IPS DF 6.9 (cell line): Measurements from ENCODE around the gene BCL7A.
"Not testable (repeated sequence)": the region's sequence is repeated elsewhere in the genome, so short reads cannot be mapped to it uniquely, and the experiment has no call there.

Experiments used
- DNase-seq: peaks from one replicate; pipeline ENCODE4 v3.0.0-alpha.2; 2013; ENCODE audit warnings: low read depth, low spot score
- H3K27ac ChIP-seq: one replicate; pipeline ENCODE4 v1.5.1; 2013; ENCODE audit warnings: low read length, control low read depth
- H3K27me3 ChIP-seq: 2 replicates; pipeline ENCODE4 v1.6.1; 2013; ENCODE audit warnings: mild to moderate bottlenecking, low read length; ENCODE audit not compliant: control insufficient read depth, insufficient read depth
- H3K36me3 ChIP-seq: 2 replicates; pipeline ENCODE4 v1.6.1; 2013; ENCODE audit warnings: low read length; ENCODE audit not compliant: control insufficient read depth, insufficient read depth
- H3K4me1 ChIP-seq: 2 replicates; pipeline ENCODE4 v1.6.1; 2013; ENCODE audit warnings: low read length; ENCODE audit not compliant: control insufficient read depth, insufficient read depth
- H3K4me3 ChIP-seq: 2 replicates; pipeline ENCODE4 v1.5.1; 2013; ENCODE audit warnings: mild to moderate bottlenecking, low read length
- H3K9me3 ChIP-seq: 2 replicates; pipeline ENCODE4 v1.6.1; 2013; ENCODE audit warnings: low read length, inconsistent platforms; ENCODE audit not compliant: control insufficient read depth, insufficient read depth
- WGBS: extraction: QIAGEN DNeasy Blood & Tissue Kit; methylation state at CpG from one replicate; pipeline ENCODE4 v1.1.7; 2013; ENCODE audit warnings: mixed read lengths, missing lambda C conversion rate; ENCODE audit not compliant: insufficient read length, insufficient coverage; 5-methylcytosine and 5-hydroxymethylcytosine counted together

Gene BCL7A

GRCh38 chr12:122041458-122041857 lies 19.8 kb downstream of the BCL7A start:
- not testable (repeated sequence) for H3K4me1 ChIP-seq, H3K4me3 ChIP-seq, H3K27ac ChIP-seq, H3K27me3 ChIP-seq, DNase-seq, H3K9me3 ChIP-seq
- H3K36me3 ChIP-seq, result peaks cover 12% of the 10 kb centered on the region
- no CpG with 5 or more reads among the region's 3 CpGs for WGBS

DNA sequence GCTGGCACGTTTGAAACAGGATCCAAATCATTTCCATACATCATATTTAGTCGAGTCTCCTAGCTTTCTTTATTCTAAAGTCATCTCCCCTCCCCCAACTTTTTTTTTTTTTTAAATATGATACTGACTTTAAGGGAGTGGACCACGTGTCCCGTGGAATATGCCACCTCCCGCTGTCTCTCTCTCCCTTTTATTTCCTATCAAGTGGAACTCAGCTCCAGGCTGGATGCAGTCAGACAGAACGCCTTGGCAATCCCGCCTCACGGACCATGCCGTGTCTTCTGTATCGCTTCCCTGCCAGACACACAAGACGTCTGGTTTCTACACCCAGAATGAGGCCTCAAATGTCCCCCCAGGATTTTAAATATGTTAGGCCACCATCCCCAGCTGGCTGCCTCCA lies 21.2 kb downstream of the BCL7A start:
- Histone ChIP-seq H3K36me3 (peaks cover 9% of the 10 kb centered on the region), H3K4me1 (0 out of 2 replicates have a peak, but pooled peaks cover 1% of the 10 kb centered on the region), H3K4me3 (no peak overlapping the region), H3K27ac (no peak overlapping the region), H3K9me3 (peaks cover 2% of the 10 kb centered on the region; the same call in 1 of the 2 replicates), H3K27me3 (no peaks in the 10 kb centered on the region)
- WGBS, result no CpG with 5 or more reads among the region's 11 CpGs
- DNase-seq, result no peak

DNA sequence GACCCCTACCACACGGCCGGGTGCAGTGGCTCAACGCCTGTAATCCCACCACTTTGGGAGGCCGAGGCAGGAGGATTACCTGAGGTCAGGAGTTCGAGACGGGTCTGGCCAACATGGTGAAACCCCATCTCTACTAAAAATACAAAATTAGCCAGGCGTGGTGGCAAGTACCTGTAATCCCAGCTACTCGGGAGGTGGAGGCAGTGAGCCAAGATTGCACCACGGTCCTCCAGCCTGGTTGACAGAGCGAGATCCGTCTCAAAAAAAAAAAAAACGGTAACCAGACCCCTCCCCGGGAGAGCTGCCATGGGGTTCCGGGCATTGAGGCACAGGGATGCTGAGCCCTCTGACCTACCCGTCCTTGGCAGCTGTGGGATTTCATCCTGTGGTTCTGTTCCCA lies 21.8 kb downstream of the BCL7A start:
- peaks cover 2% of the 10 kb centered on the region; the same call in 1 of the 2 replicates for H3K9me3 ChIP-seq
- H3K27me3 ChIP-seq, result no peaks in the 10 kb centered on the region
- H3K4me1 ChIP-seq, result 0 out of 2 replicates have a peak, but pooled peaks cover 1% of the 10 kb centered on the region
- WGBS, result no CpG with 5 or more reads among the region's 15 CpGs
- no peak overlapping the region for H3K4me3 ChIP-seq
- DNase-seq, result no peak
- H3K36me3 ChIP-seq, result peaks cover 9% of the 10 kb centered on the region
- no peak overlapping the region for H3K27ac ChIP-seq

DNA sequence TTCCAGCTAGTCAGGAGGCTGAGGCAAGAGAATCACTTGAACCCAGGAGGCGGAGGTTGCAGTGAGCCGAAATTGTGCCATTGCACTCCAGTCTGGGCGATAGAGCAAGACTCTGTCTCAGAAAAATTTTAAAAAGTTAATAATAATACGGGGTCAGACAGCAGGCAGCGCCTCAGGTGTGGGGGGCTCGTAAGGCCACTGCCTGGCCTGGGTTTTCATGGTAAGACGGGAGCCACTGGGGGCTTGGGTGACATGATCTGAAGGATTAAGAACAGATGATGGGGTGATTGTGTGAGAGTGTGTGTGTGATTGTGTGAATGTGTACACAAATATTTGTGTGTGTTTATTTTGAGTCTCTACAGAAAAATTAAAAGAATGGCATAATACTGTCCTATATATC lies 23.6 kb downstream of the BCL7A start:
- no peak overlapping the region for H3K27ac ChIP-seq
- H3K9me3 ChIP-seq, result peaks cover 2% of the 10 kb centered on the region; the same call in 1 of the 2 replicates
- no peak overlapping the region for H3K4me3 ChIP-seq
- no peaks in the 10 kb centered on the region for H3K27me3 ChIP-seq
- WGBS, result no CpG with 5 or more reads among the region's 7 CpGs
- peaks cover 9% of the 10 kb centered on the region for H3K36me3 ChIP-seq
- no peak for DNase-seq
- H3K4me1 ChIP-seq, result 0 out of 2 replicates have a peak, but pooled peaks cover 1% of the 10 kb centered on the region

DNA sequence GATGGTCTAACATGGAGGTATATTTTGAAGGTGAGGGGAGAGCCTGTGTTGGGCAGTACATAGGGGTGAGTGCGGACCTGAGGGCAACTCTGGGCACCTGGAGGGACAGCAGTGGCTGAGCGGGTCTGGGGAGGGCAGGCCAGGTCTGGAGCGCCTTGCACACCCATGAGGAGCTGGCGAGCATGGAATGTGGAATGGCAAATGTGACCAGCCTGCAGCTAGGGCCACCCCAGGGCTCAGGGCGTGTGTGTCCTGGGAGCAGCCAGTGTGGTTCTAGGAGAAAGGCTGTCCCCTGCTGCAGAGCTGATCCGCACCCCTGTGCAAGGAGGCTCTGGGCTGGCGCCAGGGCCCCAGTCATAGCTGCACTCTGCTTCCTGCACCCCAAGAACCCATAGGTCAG lies 24.5 kb downstream of the BCL7A start:
- Histone ChIP-seq H3K4me3 (no peak overlapping the region), H3K4me1 (no peaks in the 10 kb centered on the region), H3K27ac (no peak overlapping the region), H3K36me3 (peaks cover 9% of the 10 kb centered on the region), H3K27me3 (no peaks in the 10 kb centered on the region), H3K9me3 (peaks cover 2% of the 10 kb centered on the region; the same call in 1 of the 2 replicates)
- WGBS, result no CpG with 5 or more reads among the region's 7 CpGs
- no peak for DNase-seq

- Histone ChIP-seq H3K27me3 (no peaks in the 10 kb centered on the region), H3K9me3 (peaks cover 2% of the 10 kb centered on the region; the same call in 1 of the 2 replicates), H3K4me1 (no peaks in the 10 kb centered on the region), H3K36me3 (peaks cover 9% of the 10 kb centered on the region), H3K4me3 (no peak overlapping the region), H3K27ac (no peak overlapping the region)
- DNase-seq, result no peak
- WGBS, result no CpG with 5 or more reads among the region's 8 CpGs
Observed at GRCh38 chr12:122048151-122048550, 26.5 kb downstream of the BCL7A start.

- Histone ChIP-seq H3K27ac (no peak overlapping the region), H3K36me3 (peaks cover 3% of the 10 kb centered on the region; the same call in 1 of the 2 replicates), H3K9me3 (no peaks in the 10 kb centered on the region), H3K27me3 (no peaks in the 10 kb centered on the region), H3K4me3 (no peak overlapping the region), H3K4me1 (no peaks in the 10 kb centered on the region)
- WGBS, result no CpG with 5 or more reads among the region's 9 CpGs
- no peak for DNase-seq
Observed at GRCh38 chr12:122049827-122050226, 28.1 kb downstream of the BCL7A start.

- no peak overlapping the region for H3K27ac ChIP-seq
- no peaks in the 10 kb centered on the region for H3K27me3 ChIP-seq
- H3K4me3 ChIP-seq, result no peak overlapping the region
- H3K9me3 ChIP-seq, result no peaks in the 10 kb centered on the region
- no CpG with 5 or more reads among the region's 20 CpGs for WGBS
- H3K4me1 ChIP-seq, result no peaks in the 10 kb centered on the region
- peaks cover 3% of the 10 kb centered on the region; the same call in 1 of the 2 replicates for H3K36me3 ChIP-seq
- DNase-seq, result no peak
Observed at GRCh38 chr12:122050706-122051105, 29.0 kb downstream of the BCL7A start.

DNA sequence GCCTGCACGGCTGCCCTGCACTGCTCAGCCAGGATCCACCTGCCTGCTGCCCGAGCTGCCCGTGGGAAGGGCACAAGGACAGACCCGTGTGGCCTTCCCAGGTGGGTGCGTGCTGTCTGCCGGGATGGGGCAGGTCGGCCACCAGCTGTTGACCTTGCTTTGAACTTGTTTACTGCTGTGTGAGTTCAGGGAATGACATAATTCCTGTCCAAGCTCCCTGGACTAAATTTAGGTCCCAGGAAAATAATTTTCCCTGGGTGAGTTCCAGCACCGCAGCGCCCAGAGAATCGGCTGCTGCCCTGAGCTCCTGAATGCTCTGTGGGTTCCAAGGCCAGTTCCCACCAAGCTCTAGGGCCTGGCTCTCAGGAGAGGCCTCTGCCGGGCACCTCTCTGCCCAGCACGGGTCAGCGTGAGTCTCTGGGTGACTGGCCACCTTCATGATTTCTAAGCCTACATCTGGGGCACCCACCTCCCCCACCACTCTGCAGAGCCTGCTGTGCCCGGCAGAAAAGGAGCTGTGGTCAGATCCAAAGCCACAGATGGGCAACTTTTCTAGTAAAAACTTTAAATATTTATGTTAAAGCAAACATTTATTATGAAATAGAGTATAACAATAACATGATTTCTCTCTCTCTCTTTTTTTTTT lies 29.7 kb downstream of the BCL7A start:
- WGBS, result no CpG with 5 or more reads among the region's 14 CpGs
- Histone ChIP-seq H3K9me3 (no peaks in the 10 kb centered on the region), H3K27ac (no peak overlapping the region), H3K36me3 (no peaks in the 10 kb centered on the region; the same call in 1 of the 2 replicates), H3K27me3 (no peaks in the 10 kb centered on the region), H3K4me3 (no peak overlapping the region), H3K4me1 (no peaks in the 10 kb centered on the region)
- DNase-seq, result no peak

DNA sequence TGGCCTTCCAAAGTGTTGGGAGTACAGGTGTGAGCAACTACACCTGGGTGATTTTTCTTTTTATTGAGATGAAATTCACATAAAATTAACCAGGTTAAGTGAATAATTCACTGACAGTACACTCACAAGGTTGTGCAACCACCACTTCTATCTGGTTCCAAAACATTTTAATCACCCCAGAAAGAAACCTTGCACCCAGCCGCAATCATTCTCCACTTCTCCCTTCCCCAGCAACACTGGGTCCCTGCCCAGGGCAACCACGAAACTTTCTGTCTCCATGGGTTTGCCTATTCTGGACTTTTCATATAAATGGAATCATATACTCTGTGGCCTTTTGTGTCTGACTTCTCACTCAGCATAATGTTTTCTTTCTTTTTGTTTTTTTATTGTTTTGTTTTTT lies 30.6 kb downstream of the BCL7A start:
- DNase-seq, result no peak
- WGBS, result no CpG with 5 or more reads among the region's 2 CpGs
- Histone ChIP-seq H3K4me1 (no peaks in the 10 kb centered on the region), H3K36me3 (no peaks in the 10 kb centered on the region; the same call in 1 of the 2 replicates), H3K27ac (no peak overlapping the region), H3K27me3 (no peaks in the 10 kb centered on the region), H3K9me3 (no peaks in the 10 kb centered on the region), H3K4me3 (no peak overlapping the region)
